ENCODE results near the gene GRAMD2B.

Gene GRAMD2B

DNA sequence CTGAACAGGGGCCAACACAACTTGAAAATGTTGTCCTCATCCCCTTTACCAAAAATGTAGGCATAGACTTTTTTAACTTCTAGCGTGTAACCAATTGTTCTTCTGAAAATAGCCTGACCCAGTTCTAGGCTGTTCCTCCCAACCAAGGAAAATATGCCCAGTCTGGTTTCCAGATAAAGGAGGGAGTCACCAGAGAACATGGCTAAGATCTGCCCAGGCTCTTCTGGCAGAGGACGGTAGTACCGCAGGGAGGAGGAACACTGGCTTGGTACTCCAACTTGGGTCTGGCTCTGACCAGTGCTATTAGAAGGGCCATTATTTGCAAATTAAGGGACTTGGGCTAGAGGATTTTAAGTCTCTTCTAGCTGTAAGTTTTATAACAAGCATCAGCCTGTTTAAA, 63.1 kb downstream of the GRAMD2B start:
- H3K9me3 ChIP-seq (ENCODE audit: control insufficient read depth in 2 of 2, low read length in 2 of 2), result no peaks in the 10 kb centered on the region
- no peaks in the 10 kb centered on the region for H3K4me1 ChIP-seq (ENCODE audit: control insufficient read depth in 2 of 2, insufficient read depth in 2 of 2, low read length in 2 of 2)
- peaks cover 62% of the 10 kb centered on the region in 2 donors for H3K36me3 ChIP-seq (ENCODE audit: control insufficient read depth in 2 of 2, insufficient read depth in 2 of 2, low read length in 2 of 2)
- H3K9ac ChIP-seq (ENCODE audit: low read depth in 1 of 2, low read length in 2 of 2), result no peak overlapping the region
- H3K4me3 ChIP-seq (ENCODE audit: low read length in 2 of 2), result no peak overlapping the region
- no peaks in the 10 kb centered on the region for H3K27me3 ChIP-seq (ENCODE audit: control insufficient read depth in 2 of 2, insufficient read depth in 2 of 2, low read length in 2 of 2)
- no peak overlapping the region for H3K27ac ChIP-seq (ENCODE audit: low read depth in 2 of 2, low read length in 2 of 2)

- Histone ChIP-seq H3K9me3 (ENCODE audit: control insufficient read depth in 2 of 2, low read length in 2 of 2) (no peaks in the 10 kb centered on the region), H3K27ac (ENCODE audit: low read depth in 2 of 2, low read length in 2 of 2) (no peak overlapping the region), H3K36me3 (ENCODE audit: control insufficient read depth in 2 of 2, insufficient read depth in 2 of 2, low read length in 2 of 2) (peaks cover 57 to 64% of the 10 kb centered on the region in 2 donors), H3K4me1 (ENCODE audit: control insufficient read depth in 2 of 2, insufficient read depth in 2 of 2, low read length in 2 of 2) (no peaks in the 10 kb centered on the region), H3K4me3 (ENCODE audit: low read length in 2 of 2) (no peak overlapping the region), H3K27me3 (ENCODE audit: control insufficient read depth in 2 of 2, insufficient read depth in 2 of 2, low read length in 2 of 2) (no peaks in the 10 kb centered on the region), H3K9ac (ENCODE audit: low read depth in 1 of 2, low read length in 2 of 2) (no peak overlapping the region)
Measured at GRCh38 chr5:126487596-126487995, 64.4 kb downstream of the GRAMD2B start.

GRCh38 chr5:126488443-126489065, 65.3 kb downstream of the GRAMD2B start:
- Histone ChIP-seq H3K27ac (ENCODE audit: low read depth in 2 of 2, low read length in 2 of 2) (peak overlapping the region in 1 of 2 donors; percentile 29), H3K4me3 (ENCODE audit: low read length in 2 of 2) (no peak overlapping the region), H3K9me3 (ENCODE audit: control insufficient read depth in 2 of 2, low read length in 2 of 2) (no peaks in the 10 kb centered on the region), H3K4me1 (ENCODE audit: control insufficient read depth in 2 of 2, insufficient read depth in 2 of 2, low read length in 2 of 2) (no peaks in the 10 kb centered on the region), H3K36me3 (ENCODE audit: control insufficient read depth in 2 of 2, insufficient read depth in 2 of 2, low read length in 2 of 2) (peaks cover 59 to 70% of the 10 kb centered on the region in 2 donors), H3K9ac (ENCODE audit: low read depth in 1 of 2, low read length in 2 of 2) (no peak overlapping the region), H3K27me3 (ENCODE audit: control insufficient read depth in 2 of 2, insufficient read depth in 2 of 2, low read length in 2 of 2) (no peaks in the 10 kb centered on the region)

GRCh38 chr5:126490167-126490940, 67.1 kb downstream of the GRAMD2B start:
- H3K36me3 ChIP-seq (ENCODE audit: control insufficient read depth in 2 of 2, insufficient read depth in 2 of 2, low read length in 2 of 2), result peaks cover 51 to 63% of the 10 kb centered on the region in 2 donors
- no peak overlapping the region for H3K4me3 ChIP-seq (ENCODE audit: low read length in 2 of 2)
- no peak overlapping the region for H3K9ac ChIP-seq (ENCODE audit: low read depth in 1 of 2, low read length in 2 of 2)
- H3K4me1 ChIP-seq (ENCODE audit: control insufficient read depth in 2 of 2, insufficient read depth in 2 of 2, low read length in 2 of 2), result no peaks in the 10 kb centered on the region
- H3K27ac ChIP-seq (ENCODE audit: low read depth in 2 of 2, low read length in 2 of 2), result no peak overlapping the region
- H3K27me3 ChIP-seq (ENCODE audit: control insufficient read depth in 2 of 2, insufficient read depth in 2 of 2, low read length in 2 of 2), result no peaks in the 10 kb centered on the region
- no peaks in the 10 kb centered on the region for H3K9me3 ChIP-seq (ENCODE audit: control insufficient read depth in 2 of 2, low read length in 2 of 2)

GRCh38 chr5:126492939-126493338, 69.7 kb downstream of the GRAMD2B start:
- H3K4me1 ChIP-seq (ENCODE audit: control insufficient read depth in 2 of 2, insufficient read depth in 2 of 2, low read length in 2 of 2), result no peaks in the 10 kb centered on the region
- no peak overlapping the region for H3K9ac ChIP-seq (ENCODE audit: low read depth in 1 of 2, low read length in 2 of 2)
- H3K36me3 ChIP-seq (ENCODE audit: control insufficient read depth in 2 of 2, insufficient read depth in 2 of 2, low read length in 2 of 2), result peaks cover 29 to 41% of the 10 kb centered on the region in 2 donors
- H3K9me3 ChIP-seq (ENCODE audit: control insufficient read depth in 2 of 2, low read length in 2 of 2), result no peaks in the 10 kb centered on the region
- H3K27me3 ChIP-seq (ENCODE audit: control insufficient read depth in 2 of 2, insufficient read depth in 2 of 2, low read length in 2 of 2), result no peaks in the 10 kb centered on the region
- no peak overlapping the region for H3K27ac ChIP-seq (ENCODE audit: low read depth in 2 of 2, low read length in 2 of 2)
- no peak overlapping the region for H3K4me3 ChIP-seq (ENCODE audit: low read length in 2 of 2)

GRCh38 chr5:126494393-126494792, 71.2 kb downstream of the GRAMD2B start:
- H3K27me3 ChIP-seq (ENCODE audit: control insufficient read depth in 2 of 2, insufficient read depth in 2 of 2, low read length in 2 of 2), result no peaks in the 10 kb centered on the region
- H3K4me3 ChIP-seq (ENCODE audit: low read length in 2 of 2), result no peak overlapping the region
- H3K9ac ChIP-seq (ENCODE audit: low read depth in 1 of 2, low read length in 2 of 2), result no peak overlapping the region
- peaks cover 17 to 32% of the 10 kb centered on the region in 2 donors for H3K36me3 ChIP-seq (ENCODE audit: control insufficient read depth in 2 of 2, insufficient read depth in 2 of 2, low read length in 2 of 2)
- no peaks in the 10 kb centered on the region for H3K9me3 ChIP-seq (ENCODE audit: control insufficient read depth in 2 of 2, low read length in 2 of 2)
- H3K4me1 ChIP-seq (ENCODE audit: control insufficient read depth in 2 of 2, insufficient read depth in 2 of 2, low read length in 2 of 2), result no peaks in the 10 kb centered on the region
- H3K27ac ChIP-seq (ENCODE audit: low read depth in 2 of 2, low read length in 2 of 2), result no peak overlapping the region

- H3K27ac ChIP-seq (ENCODE audit: low read depth in 2 of 2, low read length in 2 of 2), result no peak overlapping the region
- H3K4me3 ChIP-seq (ENCODE audit: low read length in 2 of 2), result no peak overlapping the region
- H3K4me1 ChIP-seq (ENCODE audit: control insufficient read depth in 2 of 2, insufficient read depth in 2 of 2, low read length in 2 of 2), result no peaks in the 10 kb centered on the region
- peaks cover 4 to 15% of the 10 kb centered on the region in 2 donors for H3K36me3 ChIP-seq (ENCODE audit: control insufficient read depth in 2 of 2, insufficient read depth in 2 of 2, low read length in 2 of 2)
- no peaks in the 10 kb centered on the region for H3K27me3 ChIP-seq (ENCODE audit: control insufficient read depth in 2 of 2, insufficient read depth in 2 of 2, low read length in 2 of 2)
- H3K9me3 ChIP-seq (ENCODE audit: control insufficient read depth in 2 of 2, low read length in 2 of 2), result no peaks in the 10 kb centered on the region
- H3K9ac ChIP-seq (ENCODE audit: low read depth in 1 of 2, low read length in 2 of 2), result no peak overlapping the region
Measured at GRCh38 chr5:126497506-126497905, 74.3 kb downstream of the GRAMD2B start.

DNA sequence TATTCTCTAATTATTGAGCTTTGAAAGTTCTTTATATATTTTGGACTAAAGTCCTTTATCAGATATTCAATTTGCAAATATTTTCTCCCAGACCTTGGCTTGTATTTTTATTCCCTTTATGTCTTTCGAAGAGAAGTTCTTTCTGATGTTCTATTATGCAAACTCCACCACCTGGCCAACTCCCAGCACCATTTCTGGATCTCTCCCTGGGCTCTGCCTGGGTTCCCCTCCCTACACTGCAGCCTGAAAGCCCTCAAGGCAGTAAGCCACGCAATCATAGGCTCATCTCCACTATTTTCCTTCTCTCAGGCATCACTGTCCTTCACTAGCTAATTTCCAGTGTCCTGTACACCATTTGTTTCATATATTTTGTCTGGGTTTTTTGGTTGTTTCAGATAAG, 76.1 kb downstream of the GRAMD2B start:
- Histone ChIP-seq H3K27me3 (ENCODE audit: control insufficient read depth in 2 of 2, insufficient read depth in 2 of 2, low read length in 2 of 2) (no peaks in the 10 kb centered on the region), H3K9me3 (ENCODE audit: control insufficient read depth in 2 of 2, low read length in 2 of 2) (no peaks in the 10 kb centered on the region), H3K9ac (ENCODE audit: low read depth in 1 of 2, low read length in 2 of 2) (no peak overlapping the region), H3K4me1 (ENCODE audit: control insufficient read depth in 2 of 2, insufficient read depth in 2 of 2, low read length in 2 of 2) (no peaks in the 10 kb centered on the region), H3K36me3 (ENCODE audit: control insufficient read depth in 2 of 2, insufficient read depth in 2 of 2, low read length in 2 of 2) (peaks cover 0 to 4% of the 10 kb centered on the region in 2 donors), H3K27ac (ENCODE audit: low read depth in 2 of 2, low read length in 2 of 2) (no peak overlapping the region), H3K4me3 (ENCODE audit: low read length in 2 of 2) (no peak overlapping the region)

DNA sequence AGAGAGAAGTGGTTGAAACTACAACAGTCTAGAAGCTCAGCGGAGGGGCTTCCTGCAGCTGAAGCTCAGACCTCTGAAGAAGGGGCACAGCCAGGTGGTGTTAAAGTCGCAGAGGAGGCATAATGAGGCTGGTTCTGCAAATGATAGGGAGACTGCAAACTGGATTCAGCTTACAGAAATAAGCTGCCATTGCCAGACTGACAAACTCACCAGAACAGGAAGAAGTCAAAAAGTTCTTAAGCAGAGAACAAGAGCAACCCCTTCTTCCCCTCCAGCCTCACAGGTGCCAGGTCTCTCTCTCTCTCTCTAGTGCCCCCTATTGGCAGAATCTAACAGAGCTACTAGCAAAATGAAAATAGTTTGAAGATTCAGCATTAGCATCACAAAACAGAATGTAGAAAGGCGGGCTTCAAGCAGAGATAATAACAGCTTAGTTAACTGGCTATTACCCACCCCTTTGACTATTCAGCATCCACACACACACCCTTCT, 76.7 kb downstream of the GRAMD2B start:
- Histone ChIP-seq H3K4me3 (ENCODE audit: low read length in 2 of 2) (no peak overlapping the region), H3K9me3 (ENCODE audit: control insufficient read depth in 2 of 2, low read length in 2 of 2) (no peaks in the 10 kb centered on the region), H3K27me3 (ENCODE audit: control insufficient read depth in 2 of 2, insufficient read depth in 2 of 2, low read length in 2 of 2) (no peaks in the 10 kb centered on the region), H3K4me1 (ENCODE audit: control insufficient read depth in 2 of 2, insufficient read depth in 2 of 2, low read length in 2 of 2) (no peaks in the 10 kb centered on the region), H3K9ac (ENCODE audit: low read depth in 1 of 2, low read length in 2 of 2) (no peak overlapping the region), H3K36me3 (ENCODE audit: control insufficient read depth in 2 of 2, insufficient read depth in 2 of 2, low read length in 2 of 2) (no peaks in the 10 kb centered on the region), H3K27ac (ENCODE audit: low read depth in 2 of 2, low read length in 2 of 2) (no peak overlapping the region)

- Histone ChIP-seq H3K27ac (ENCODE audit: low read depth in 2 of 2, low read length in 2 of 2) (no peak overlapping the region), H3K9ac (ENCODE audit: low read depth in 1 of 2, low read length in 2 of 2) (no peak overlapping the region), H3K4me1 (ENCODE audit: control insufficient read depth in 2 of 2, insufficient read depth in 2 of 2, low read length in 2 of 2) (no peaks in the 10 kb centered on the region), H3K36me3 (ENCODE audit: control insufficient read depth in 2 of 2, insufficient read depth in 2 of 2, low read length in 2 of 2) (no peaks in the 10 kb centered on the region), H3K27me3 (ENCODE audit: control insufficient read depth in 2 of 2, insufficient read depth in 2 of 2, low read length in 2 of 2) (no peaks in the 10 kb centered on the region), H3K9me3 (ENCODE audit: control insufficient read depth in 2 of 2, low read length in 2 of 2) (no peaks in the 10 kb centered on the region), H3K4me3 (ENCODE audit: low read length in 2 of 2) (no peak overlapping the region)
Measured at GRCh38 chr5:126501448-126501847, 78.2 kb downstream of the GRAMD2B start.
